B cell (primary cell): Measurements from ENCODE around the gene TIMM8B. TPM values are rescaled to one million over a fixed set of nuclear protein-coding genes. Genes with fewer than 3 reads are reported as not detected.

Experiments
- ATAC-seq: fragments of 200-7000 bp; cut with Tn5 transposase; one replicate; pipeline ENCODE4 v1.10.0; 2021; ENCODE audit warnings: low read depth, mild to moderate bottlenecking, moderate number of reproducible peaks, moderate library complexity
- CTCF ChIA-PET: fragments of 350-600 bp; sonication (Branson Sonifier 250); formaldehyde crosslinking; loops from one replicate; lab custom pipeline; 2021; ENCODE audit warnings: antibody characterized with exemption, inconsistent platforms; lab: Charles Lee
- POLR2A ChIA-PET: fragments of 350-600 bp; sonication (Branson Sonifier 250); formaldehyde crosslinking; loops from one replicate; lab custom pipeline; 2021; ENCODE audit warnings: antibody characterized with exemption; lab: Charles Lee
- DNase-seq: peaks from one replicate; pipeline ENCODE4 v3.0.0; 2013
- H2AFZ ChIP-seq: 2 replicates; pipeline ENCODE4 v1.6.1; 2012; ENCODE audit warnings: mild to moderate bottlenecking, low read depth, low read length; ENCODE audit not compliant: insufficient read depth, poor library complexity, severe bottlenecking
- H3K27ac ChIP-seq, 2 donors: 1 replicate in 1 of 2; 2 replicates in 1 of 2; pipeline ENCODE4 v1.5.1; 2012 to 2013; ENCODE audit warnings: low read length in 2 of 2, mild to moderate bottlenecking in 2 of 2, moderate library complexity in 1 of 2
- H3K27me3 ChIP-seq, 4 experiments: fragments of 200-600 bp in 1 of 4; sonication (generic) in 1 of 4; replicated peaks in 1 of 4; 1 replicate in 2 of 4; 2 replicates in 2 of 4; pipeline versions ENCODE4 v1.6.1 to v1.7.0; 2013 to 2016; ENCODE audit warnings: low read length in 3 of 4, mild to moderate bottlenecking in 2 of 4, mixed read lengths in 1 of 4, moderate library complexity in 1 of 4; ENCODE audit not compliant: insufficient read depth in 4 of 4, control insufficient read depth in 3 of 4; ENCODE audit errors: control extremely low read depth in 1 of 4
- H3K36me3 ChIP-seq, 2 experiments: replicated peaks in 1 of 2; 1 replicate in 1 of 2; 2 replicates in 1 of 2; pipeline versions ENCODE4 v1.6.1 to v1.7.1; 2013; ENCODE audit warnings: low read length in 1 of 2; ENCODE audit not compliant: insufficient read depth in 2 of 2, control insufficient read depth in 1 of 2; ENCODE audit errors: control extremely low read depth in 1 of 2, extremely low read depth in 1 of 2
- H3K4me1 ChIP-seq, 2 donors: fragments of 200-600 bp in 1 of 2; sonication (generic) in 1 of 2; 1 replicate in 1 of 2; 2 replicates in 1 of 2; pipeline versions ENCODE4 v1.5.1 to v1.6.1; 2013 to 2017; ENCODE audit warnings: low read length in 2 of 2; ENCODE audit not compliant: control insufficient read depth in 2 of 2, insufficient read depth in 2 of 2
- H3K4me2 ChIP-seq: replicated peaks from 2 replicates; pipeline ENCODE3; 2012; ENCODE audit warnings: mild to moderate bottlenecking, low read depth, low read length; ENCODE audit not compliant: poor library complexity, severe bottlenecking
- H3K4me3 ChIP-seq, 5 experiments: fragments of 200-600 bp in 1 of 5; sonication (generic) in 1 of 5; 1 replicate in 3 of 5; 2 replicates in 2 of 5; pipeline versions ENCODE4 v1.5.1 to v1.7.0; 2011 to 2016; ENCODE audit warnings: low read length in 4 of 5, mild to moderate bottlenecking in 4 of 5, low read depth in 2 of 5, control low read depth in 1 of 5, moderate library complexity in 1 of 5; ENCODE audit not compliant: insufficient read depth in 1 of 5; ENCODE audit errors: control extremely low read depth in 1 of 5, extremely low read depth in 1 of 5
- H3K79me2 ChIP-seq: fragments of 200-600 bp; sonication (generic); one replicate; pipeline ENCODE4 v1.6.0; 2016; ENCODE audit warnings: low read length; ENCODE audit not compliant: control insufficient read depth, insufficient read depth
- H3K9ac ChIP-seq: fragments of 200-600 bp; sonication (generic); 2 replicates; pipeline ENCODE4 v1.6.1; 2017; ENCODE audit warnings: mild to moderate bottlenecking, low read length, moderate library complexity
- H3K9me3 ChIP-seq, 3 donors: one replicate each; pipeline versions ENCODE4 v1.6.1 to v1.7.1; 2013; ENCODE audit warnings: low read length in 2 of 3; ENCODE audit not compliant: control insufficient read depth in 2 of 3, insufficient read depth in 1 of 3; ENCODE audit errors: control extremely low read depth in 1 of 3
- H4K20me1 ChIP-seq: 2 replicates; pipeline ENCODE4 v1.6.0; 2012; ENCODE audit warnings: mild to moderate bottlenecking, low read length; ENCODE audit not compliant: insufficient read depth, control insufficient read depth, poor library complexity, severe bottlenecking
- H3K27ac Mint-ChIP-seq: one replicate; pipeline ENCODE4 v1.8.0; 2021; ENCODE audit warnings: mixed read lengths
- H3K27me3 Mint-ChIP-seq: one replicate; pipeline ENCODE4 v1.8.0; 2021; ENCODE audit warnings: mixed read lengths
- H3K4me1 Mint-ChIP-seq: one replicate; pipeline ENCODE4 v1.8.0; 2021; ENCODE audit warnings: mixed read lengths
- H3K4me3 Mint-ChIP-seq: one replicate; pipeline ENCODE4 v1.8.0; 2021; ENCODE audit warnings: mixed read lengths
- H3K9me3 Mint-ChIP-seq: one replicate; pipeline ENCODE4 v1.8.0; 2022; ENCODE audit warnings: mixed read lengths; ENCODE audit not compliant: insufficient read depth
- CTCF ChIP-seq: fragments of 200-600 bp; IDR thresholded peaks from one replicate; pipeline ENCODE4 v1.8.0; 2022; ENCODE audit warnings: antibody characterized with exemption, mild to moderate bottlenecking
- EZH2 ChIP-seq: IDR thresholded peaks from 2 replicates; pipeline ENCODE4 v1.6.1; 2012; ENCODE audit warnings: borderline replicate concordance, low read depth, mild to moderate bottlenecking, moderate library complexity, low read length; ENCODE audit not compliant: insufficient read depth, poor library complexity, severe bottlenecking
- WGBS: methylation state at CpG from one replicate; pipeline ENCODE4 v1.1.5; 2013; ENCODE audit warnings: missing lambda C conversion rate; ENCODE audit not compliant: insufficient coverage; 5-methylcytosine and 5-hydroxymethylcytosine counted together
- intact Hi-C: fragments of 100-400 bp; cut with micrococcal nuclease; formaldehyde crosslinking; loops from one replicate; pipeline ENCODE4 v1.10.0; 2022
- polyA plus RNA-seq: library from polyadenylated mRNA; depleted of rRNA; stranded (reverse); fragments of >200 nt; gene quantifications from 2 replicates; pipeline ENCODE4 v1.2.3, GENCODE V29; 2012
- total RNA-seq, 2 donors: library from RNA; stranded (reverse); fragments of 120-200 nt in 1 of 2; gene quantifications; 1 replicate in 1 of 2; 2 replicates in 1 of 2; pipeline versions ENCODE4 v1.2.3 to v1.2.4, GENCODE V29; 2013 to 2022

The TIMM8B gene
- total and polyA plus RNA-seq, 2 donors (not counting 1 experiment from before 2014, with no cell fraction given), result 12.0 to 25.5 TPM

GRCh38 chr11:112103446-112103845 lies 16.9 kb upstream of the TIMM8B start:
- Histone ChIP-seq H3K9ac (no peak overlapping the region), H3K27ac (no peak overlapping the region), H3K27me3 (no peaks in the 10 kb centered on the region), H2AFZ (no peak overlapping the region), H4K20me1 (no peaks in the 10 kb centered on the region), H3K4me2 (no peak overlapping the region), H3K79me2 (no peaks in the 10 kb centered on the region), H3K4me3 (no peak overlapping the region), H3K9me3 (no peaks in the 10 kb centered on the region), H3K36me3 (peaks cover 0 to 2% of the 10 kb centered on the region in 2 experiments), H3K4me1 (no peaks in the 10 kb centered on the region)
- POLR2A ChIA-PET, result no interaction called here
- CTCF ChIA-PET, result interaction anchor here (0.7 to 1.0 kb wide), 4 partner anchors 8 to 542 kb away, joined by 3 to 6 read pairs (median 4); no protein-coding TSS in a partner anchor
- H3K4me3 Mint-ChIP-seq, result no peak overlapping the region
- H3K4me1 Mint-ChIP-seq, result no peaks in the 10 kb centered on the region
- no peak for DNase-seq
- ATAC-seq, result no peak
- intact Hi-C loops, result no loop called here
- no peaks in the 10 kb centered on the region for H3K27me3 Mint-ChIP-seq
- no peak overlapping the region for H3K27ac Mint-ChIP-seq
- 100% methylated on average over 4 of the region's 6 CpGs for WGBS
- no peak for TF ChIP-seq CTCF
- TF ChIP-seq EZH2, result no peak
- H3K9me3 Mint-ChIP-seq, result no peaks in the 10 kb centered on the region

GRCh38 chr11:112100462-112100861 lies 13.9 kb upstream of the TIMM8B start:
- intact Hi-C loops, result no loop called here

More at GRCh38 chr11:112100462-112100861, 13.9 kb upstream of the TIMM8B start:
- no peak overlapping the region for H2AFZ ChIP-seq
- CTCF ChIA-PET, result no interaction called here
- H4K20me1 ChIP-seq, result no peaks in the 10 kb centered on the region
- DNase-seq (no peak), ATAC-seq (no peak)
- no peak overlapping the region for H3K4me2 ChIP-seq
- H3K9me3 ChIP-seq, result no peaks in the 10 kb centered on the region
- H3K27ac Mint-ChIP-seq, result no peak overlapping the region
- peaks cover 5% of the 10 kb centered on the region for H3K79me2 ChIP-seq
- no peak overlapping the region for H3K4me3 Mint-ChIP-seq
- no peaks in the 10 kb centered on the region for H3K4me1 Mint-ChIP-seq
- TF ChIP-seq CTCF, result no peak
- no peak for TF ChIP-seq EZH2
- H3K4me3 ChIP-seq, result no peak overlapping the region
- POLR2A ChIA-PET, result no interaction called here
- no peak overlapping the region for H3K9ac ChIP-seq
- no peak overlapping the region for H3K27ac ChIP-seq
- no peaks in the 10 kb centered on the region for H3K4me1 ChIP-seq
- no peaks in the 10 kb centered on the region for H3K27me3 ChIP-seq
- 83% methylated on average over 1 of the region's 2 CpGs for WGBS
- H3K27me3 Mint-ChIP-seq, result no peaks in the 10 kb centered on the region
- no peaks in the 10 kb centered on the region for H3K9me3 Mint-ChIP-seq
- H3K36me3 ChIP-seq, result peaks cover 0 to 9% of the 10 kb centered on the region in 2 experiments
